Measurements from ENCODE around the gene ZNF280D.

ZNF280D gene

GRCh38 chr15:56628893-56629532 lies 104.3 kb downstream of the ZNF280D start:
- no peak for DNase-seq

- peak in 2 of 3 donors; percentile 1 to 8 for DNase-seq
Observed at GRCh38 chr15:56619887-56620286, 113.4 kb downstream of the ZNF280D start.

GRCh38 chr15:56617628-56618027 lies 115.7 kb downstream of the ZNF280D start:
- no peak for DNase-seq

- DNase-seq = no peak
Observed at GRCh38 chr15:56616551-56616950, 116.8 kb downstream of the ZNF280D start.

GRCh38 chr15:56613811-56614210 lies 119.5 kb downstream of the ZNF280D start:
- no peak for DNase-seq

GRCh38 chr15:56608993-56609392 lies 124.3 kb downstream of the ZNF280D start:
- DNase-seq = no peak

GRCh38 chr15:56608140-56608778 lies 125.0 kb downstream of the ZNF280D start:
- no peak for DNase-seq

- no peak for DNase-seq
Observed at GRCh38 chr15:56602253-56602652, 131.1 kb downstream of the ZNF280D start.

GRCh38 chr15:56600380-56600779 lies 132.9 kb downstream of the ZNF280D start:
- no peak for DNase-seq

GRCh38 chr15:56598991-56599390 lies 134.3 kb downstream of the ZNF280D start:
- DNase-seq = no peak

GRCh38 chr15:56587686-56588085 lies 145.6 kb downstream of the ZNF280D start:
- no peak for DNase-seq

- DNase-seq = no peak
Observed at GRCh38 chr15:56586206-56586605, 147.1 kb downstream of the ZNF280D start.

GRCh38 chr15:56582785-56583184 lies 150.5 kb downstream of the ZNF280D start:
- DNase-seq = no peak
